Muscle of back (tissue), 11 donors: ENCODE results near the gene DNAJC4. TPM values are rescaled to one million over a fixed set of nuclear protein-coding genes. Genes with fewer than 3 reads are reported as not detected.
A peak's percentile ranks its signal among the peaks of the same experiment; 100 is the strongest.

ENCODE experiments used
- DNase-seq, 3 donors: peaks; one replicate each; pipeline versions ENCODE4 v3.0.0 to v3.0.0-alpha.2; 2013
- polyA plus RNA-seq, 10 donors: library from polyadenylated mRNA; unstranded; fragments of 120-200 nt; gene quantifications; one replicate each; pipeline ENCODE4 v1.2.1, GENCODE V29; 2013; ENCODE audit not compliant: insufficient read length in 10 of 10

DNAJC4 gene
- polyA plus RNA-seq, 10 donors, result 46.2 to 64.2 (median 52.8) TPM

GRCh38 chr11:64269540-64270220 lies 39.3 kb downstream of the DNAJC4 start:
- peak; percentile 99 to 100 (median 100) for DNase-seq

DNA sequence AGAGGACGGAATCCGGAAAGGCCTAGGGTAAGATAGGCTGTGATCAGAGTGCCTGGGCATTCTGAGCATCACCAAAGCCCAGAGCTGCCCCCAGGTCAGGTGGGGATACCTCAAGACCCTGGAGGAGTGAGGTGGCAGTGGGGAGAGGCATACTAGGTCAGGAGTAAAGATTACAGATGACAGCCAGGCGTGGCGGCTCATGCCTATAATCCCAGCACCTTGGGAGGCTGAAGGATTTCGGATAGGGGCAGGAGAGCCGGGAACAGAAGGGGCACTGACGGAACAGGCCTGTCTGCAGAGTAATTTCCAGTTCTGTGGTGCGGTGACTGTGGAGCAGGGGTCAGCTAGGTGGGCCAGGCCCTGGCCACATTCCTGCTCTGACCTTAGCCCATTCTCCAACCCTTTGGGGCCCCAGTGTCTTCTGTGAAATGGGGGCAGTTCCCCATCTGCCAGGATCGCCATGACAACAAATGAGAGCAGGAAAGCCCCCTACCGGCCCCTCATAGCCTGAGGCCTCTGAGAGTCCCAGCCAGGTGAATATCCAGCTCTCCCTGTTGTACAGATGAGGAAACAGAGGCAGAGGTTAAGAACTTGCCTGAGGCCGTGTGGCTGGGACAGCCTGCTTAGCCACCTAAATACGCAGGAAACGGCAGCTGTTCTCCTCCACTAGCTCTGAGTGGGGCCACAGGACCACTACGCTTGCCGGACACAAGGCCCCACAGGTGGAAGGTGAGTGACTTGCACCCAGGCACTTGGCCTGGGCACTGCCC lies 44.9 kb downstream of the DNAJC4 start:
- DNase-seq, result no peak

- no peak for DNase-seq
Measured at GRCh38 chr11:64275841-64276240, 45.5 kb downstream of the DNAJC4 start.

GRCh38 chr11:64276653-64277431 lies 46.5 kb downstream of the DNAJC4 start:
- DNase-seq, result no peak

DNA sequence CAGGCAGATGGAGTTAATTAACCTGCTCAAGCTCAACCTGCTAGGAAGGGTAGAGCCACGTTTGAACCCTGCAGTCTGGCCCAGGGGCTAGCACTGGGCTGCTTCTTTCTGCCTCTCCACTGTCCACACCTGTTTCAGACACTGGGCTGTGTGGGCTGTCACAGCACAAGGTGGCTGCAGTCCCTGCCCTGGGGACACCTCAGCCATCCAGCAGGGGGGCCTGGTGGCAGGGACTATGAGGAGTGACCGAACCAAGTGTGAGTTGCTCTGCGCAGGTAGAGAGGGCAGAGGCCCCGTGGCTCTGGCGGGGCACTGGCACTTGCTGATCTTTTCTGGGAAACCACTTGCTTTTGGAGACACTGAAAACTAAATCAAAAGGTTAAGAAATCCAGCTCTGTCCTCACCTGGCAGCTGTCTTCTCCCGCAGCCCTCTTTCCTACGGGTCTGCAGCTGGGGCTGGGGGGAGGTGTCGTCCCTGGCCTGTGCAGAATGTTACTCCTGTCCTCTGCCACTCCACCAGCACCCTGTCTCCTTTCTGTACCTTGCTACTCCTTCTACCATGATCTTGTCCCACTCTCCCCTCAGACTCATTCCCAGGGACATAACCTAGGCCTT lies 48.3 kb downstream of the DNAJC4 start:
- no peak for DNase-seq

DNA sequence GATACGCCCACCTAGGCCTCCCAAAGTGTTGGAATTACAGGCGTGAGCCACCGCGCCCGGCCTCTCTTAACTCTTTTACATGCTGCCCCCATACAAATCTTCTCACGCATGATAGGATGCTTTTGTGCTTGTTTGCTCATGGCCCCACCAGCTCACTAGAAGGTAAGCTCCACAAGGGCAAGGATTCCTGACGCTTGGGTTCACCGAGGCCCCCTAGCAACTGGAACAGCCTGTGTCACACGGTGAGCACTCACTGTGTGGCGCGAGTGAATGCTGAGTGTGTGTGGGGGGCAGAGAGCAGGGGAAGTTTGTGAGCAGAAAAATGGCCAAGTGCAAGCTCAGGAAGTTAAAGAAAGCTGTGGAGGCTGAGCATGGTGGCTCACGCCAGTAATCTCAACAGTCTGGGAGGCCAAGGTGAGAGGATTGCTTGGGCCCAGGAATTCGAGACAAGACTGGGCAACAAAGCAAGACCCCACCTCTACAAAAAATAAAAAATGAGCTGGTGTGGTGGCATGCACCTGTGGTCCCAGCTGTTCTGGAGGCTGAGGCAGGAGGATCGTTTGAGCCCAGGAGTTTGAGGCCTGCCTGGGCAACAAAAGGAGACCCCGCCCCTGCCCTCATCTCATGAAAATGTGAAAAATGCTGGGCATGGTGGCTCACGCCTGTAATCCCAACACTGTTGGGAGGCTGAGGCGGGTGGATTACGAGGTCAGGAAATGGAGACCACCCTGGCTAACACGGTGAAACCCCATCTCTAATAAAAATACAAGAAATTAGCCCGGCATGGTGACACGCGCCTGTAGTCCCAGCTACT lies 51.8 kb downstream of the DNAJC4 start:
- no peak for DNase-seq

- DNase-seq, result no peak
Measured at GRCh38 chr11:64283092-64283491, 52.7 kb downstream of the DNAJC4 start.

Other genes with a start within 250 kb of the DNAJC4 start
- gene OTUB1, start 244.1 kb upstream of the DNAJC4 start, polyA plus RNA-seq, result 10 to 100 TPM; 44.0 to 60.0 (median 50.3) TPM
- gene FLRT1, start 194.6 kb upstream of the DNAJC4 start, polyA plus RNA-seq, result 1 to 10 TPM; 1.7 to 6.9 (median 2.3) TPM
- 10 to 100 TPM; 47.7 to 71.6 (median 53.2) TPM for gene MACROD1, start 64.4 kb upstream of the DNAJC4 start, polyA plus RNA-seq
- 100 to 1,000 TPM; 109 to 167 (median 134) TPM for gene STIP1, start 44.4 kb upstream of the DNAJC4 start, polyA plus RNA-seq
- gene FERMT3, start 23.8 kb upstream of the DNAJC4 start, polyA plus RNA-seq, result 10 to 100 TPM in 3 of 10 donors, 1 to 10 TPM in 7; 5.7 to 15.0 (median 8.2) TPM
- gene TRPT1, start 4.4 kb upstream of the DNAJC4 start, polyA plus RNA-seq, result 10 to 100 TPM; 34.5 to 80.5 (median 64.2) TPM
- gene NUDT22, start 4.3 kb upstream of the DNAJC4 start, polyA plus RNA-seq, result 10 to 100 TPM; 12.0 to 21.5 (median 17.7) TPM
- gene VEGFB, start 4.0 kb downstream of the DNAJC4 start, polyA plus RNA-seq, result 100 to 1,000 TPM in 5 of 10 donors, 10 to 100 TPM in 5; 90.4 to 116 (median 97.3) TPM
- gene FKBP2, start 10.5 kb downstream of the DNAJC4 start, polyA plus RNA-seq, result 10 to 100 TPM; 35.2 to 56.4 (median 43.5) TPM
- 100 to 1,000 TPM; 130 to 192 (median 172) TPM for gene PPP1R14B, start 16.4 kb downstream of the DNAJC4 start, polyA plus RNA-seq
- gene PLCB3, start 21.0 kb downstream of the DNAJC4 start, polyA plus RNA-seq, result 10 to 100 TPM in 6 of 10 donors, 1 to 10 TPM in 4; 9.4 to 16.1 (median 11.0) TPM
- gene BAD, start 54.1 kb downstream of the DNAJC4 start, polyA plus RNA-seq, result 10 to 100 TPM; 18.3 to 40.5 (median 27.2) TPM
- gene GPR137, start 55.3 kb downstream of the DNAJC4 start, polyA plus RNA-seq, result 10 to 100 TPM; 14.3 to 23.3 (median 18.2) TPM
- not detected for gene KCNK4, start 60.8 kb downstream of the DNAJC4 start, polyA plus RNA-seq
- gene CATSPERZ, start 69.8 kb downstream of the DNAJC4 start, polyA plus RNA-seq, result under 1 TPM in 3 of 10 donors, not detected in 7; 0.23 to 0.54 (median 0.34) TPM
- gene ESRRA, start 75.0 kb downstream of the DNAJC4 start, polyA plus RNA-seq, result 10 to 100 TPM; 20.4 to 31.5 (median 24.5) TPM
- gene TRMT112, start 87.0 kb downstream of the DNAJC4 start, polyA plus RNA-seq, result 100 to 1,000 TPM; 139 to 214 (median 173) TPM
- gene PRDX5, start 87.6 kb downstream of the DNAJC4 start, polyA plus RNA-seq, result 100 to 1,000 TPM; 109 to 184 (median 124) TPM
- 1 to 10 TPM; 2.2 to 7.6 (median 3.5) TPM for gene CCDC88B, start 109.7 kb downstream of the DNAJC4 start, polyA plus RNA-seq
- gene RPS6KA4, start 128.6 kb downstream of the DNAJC4 start, polyA plus RNA-seq, result 10 to 100 TPM in 9 of 10 donors, 1 to 10 TPM in 1; 9.7 to 15.8 (median 12.3) TPM